GM18909 (cell line): ENCODE measurements around the gene SMIM21.

Experiments used
- ATAC-seq: cut with Tn5 transposase; IDR thresholded peaks from one replicate; pipeline ENCODE4 v1.9.1; 2021; ENCODE audit warnings: mild to moderate bottlenecking; ENCODE audit not compliant: unreplicated experiment, poor library complexity

SMIM21 gene

GRCh38 chr18:75429975-75430374 is 2.5 kb upstream of the SMIM21 start:
- ATAC-seq: no peak

GRCh38 chr18:75428490-75428889 is 987 bp upstream of the SMIM21 start:
- ATAC-seq: no peak

- no peak for ATAC-seq
Measured at GRCh38 chr18:75422341-75422910, 5.1 kb downstream of the SMIM21 start.

- no peak for ATAC-seq
Measured at GRCh38 chr18:75421656-75422055, 5.8 kb downstream of the SMIM21 start.

GRCh38 chr18:75418293-75419005 is 9.1 kb downstream of the SMIM21 start:
- no peak for ATAC-seq

- no peak for ATAC-seq
Measured at GRCh38 chr18:75410611-75411010, 16.9 kb downstream of the SMIM21 start.

- ATAC-seq: no peak
Measured at GRCh38 chr18:75409806-75410205, 17.7 kb downstream of the SMIM21 start.

- ATAC-seq: no peak
Measured at GRCh38 chr18:75408554-75409506, 18.7 kb downstream of the SMIM21 start.

- ATAC-seq: no peak
Measured at GRCh38 chr18:75407468-75408437, 19.8 kb downstream of the SMIM21 start.

GRCh38 chr18:75406491-75407445 is 20.7 kb downstream of the SMIM21 start:
- ATAC-seq: no peak

- ATAC-seq: no peak
Measured at GRCh38 chr18:75405351-75405750, 22.2 kb downstream of the SMIM21 start.

GRCh38 chr18:75400366-75400765 is 27.1 kb downstream of the SMIM21 start:
- no peak for ATAC-seq

- no peak for ATAC-seq
Measured at GRCh38 chr18:75395137-75395536, 32.4 kb downstream of the SMIM21 start.

GRCh38 chr18:75393721-75394120 is 33.8 kb downstream of the SMIM21 start:
- ATAC-seq: no peak

- ATAC-seq: no peak
Measured at GRCh38 chr18:75392226-75392578, 35.3 kb downstream of the SMIM21 start.

GRCh38 chr18:75391279-75392225 is 36.0 kb downstream of the SMIM21 start:
- ATAC-seq: no peak

- ATAC-seq: no peak
Measured at GRCh38 chr18:75390854-75391253, 36.6 kb downstream of the SMIM21 start.

- ATAC-seq: no peak
Measured at GRCh38 chr18:75384144-75384543, 43.4 kb downstream of the SMIM21 start.
